K562 (cell line): ENCODE data around the gene PNPO. TPM values are rescaled to one million over a fixed set of nuclear protein-coding genes. Genes with fewer than 3 reads are reported as not detected.

Experiments used
- BRD4 ChIP-seq: fragments of 200-600 bp; sonication (generic); IDR thresholded peaks from 2 replicates; pipeline ENCODE4 v1.6.1; 2017; ENCODE audit warnings: inconsistent platforms
- CREM ChIP-seq: IDR thresholded peaks from 2 replicates; pipeline ENCODE4 v1.6.1; 2014; ENCODE audit warnings: antibody characterized with exemption, low read depth
- DEAF1 ChIP-seq: fragments of 450-650 bp; formaldehyde crosslinking; IDR thresholded peaks from 2 replicates; pipeline ENCODE4 v1.4.0; 2020; ENCODE audit warnings: mild to moderate bottlenecking, moderate library complexity
- ELF2 ChIP-seq: fragments of 250-450 bp; sonication (Bioruptor Pico); IDR thresholded peaks from 2 replicates; pipeline ENCODE4 v1.5.0; 2021; ENCODE audit warnings: mild to moderate bottlenecking
- GMEB1 ChIP-seq: fragments of 250-450 bp; sonication (Bioruptor Pico); IDR thresholded peaks from 2 replicates; pipeline ENCODE4 v1.4.0; 2020; ENCODE audit warnings: mild to moderate bottlenecking
- HNRNPLL ChIP-seq: fragments of 200-400 bp; formaldehyde crosslinking; IDR thresholded peaks from 2 replicates; pipeline ENCODE4 v1.6.1; 2017; ENCODE audit warnings: low read length, low read depth, mild to moderate bottlenecking; ENCODE audit not compliant: poor library complexity, severe bottlenecking
- JUNB ChIP-seq: fragments of 450-650 bp; formaldehyde crosslinking; conservative IDR thresholded peaks from 2 replicates; pipeline ENCODE4 v1.4.0; 2020; ENCODE audit warnings: mild to moderate bottlenecking
- KDM4B ChIP-seq, 2 experiments: fragments of 450-650 bp in 1 of 2; sonication (generic) in 1 of 2; IDR thresholded peaks; 2 replicates each; pipeline ENCODE4 v1.6.1; 2016 to 2017; ENCODE audit warnings: borderline replicate concordance in 2 of 2, antibody characterized with exemption in 1 of 2, low read depth in 1 of 2, mild to moderate bottlenecking in 1 of 2
- KDM5B ChIP-seq: fragments of 200-600 bp; sonication (generic); IDR thresholded peaks from 2 replicates; pipeline ENCODE4 v1.6.1; 2012; ENCODE audit warnings: low read depth, mild to moderate bottlenecking, moderate library complexity, low read length, control low read depth, inconsistent platforms; ENCODE audit not compliant: insufficient replicate concordance
- NEUROD1 ChIP-seq: fragments of 150-350 bp; IDR thresholded peaks from 2 replicates; pipeline ENCODE4 v1.6.1; 2014; ENCODE audit warnings: borderline replicate concordance, low read length, low read depth; ENCODE audit not compliant: partially characterized antibody
- NR2C2 ChIP-seq, 2 experiments: fragments of 200-800 bp in 1 of 2; sonication (Bioruptor generic) in 1 of 2; sonication (generic) in 1 of 2; formaldehyde crosslinking in 1 of 2; IDR thresholded peaks; 2 replicates each; pipeline versions ENCODE4 v1.6.1 to v1.8.0; 2016 to 2022; ENCODE audit warnings: mild to moderate bottlenecking in 1 of 2, missing compliant biosample characterization in 1 of 2, missing genetic modification characterization in 1 of 2, missing genetic modification reagents in 1 of 2
- PBX2 ChIP-seq, 2 experiments: IDR thresholded peaks in 1 of 2; conservative IDR thresholded peaks in 1 of 2; 2 replicates each; pipeline ENCODE4 v1.6.1; 2016; ENCODE audit warnings: low read depth in 2 of 2, mild to moderate bottlenecking in 1 of 2, missing compliant biosample characterization in 1 of 2, missing genetic modification characterization in 1 of 2, moderate library complexity in 1 of 2
- RAD51 ChIP-seq: fragments of 450-650 bp; IDR thresholded peaks from 2 replicates; pipeline ENCODE4 v1.7.1; 2016; ENCODE audit warnings: low read depth, mild to moderate bottlenecking, borderline replicate concordance
- RFX1 ChIP-seq: fragments of 450-650 bp; IDR thresholded peaks from 2 replicates; pipeline ENCODE4 v1.6.1; 2016; ENCODE audit warnings: mild to moderate bottlenecking, moderate library complexity
- SP1 ChIP-seq: sonication (generic); formaldehyde crosslinking; IDR thresholded peaks from 2 replicates; pipeline ENCODE4 v1.8.1; 2022; ENCODE audit warnings: mild to moderate bottlenecking, missing genetic modification reagents
- TEAD1 ChIP-seq, 2 experiments: fragments of 450-650 bp in 1 of 2; sonication (generic) in 1 of 2; formaldehyde crosslinking; IDR thresholded peaks; 2 replicates each; pipeline versions ENCODE4 v1.4.0 to v1.8.0; 2020 to 2022; ENCODE audit warnings: mild to moderate bottlenecking in 2 of 2, missing genetic modification reagents in 1 of 2
- U2AF2 ChIP-seq: fragments of 200-400 bp; formaldehyde crosslinking; optimal IDR thresholded peaks from 2 replicates; pipeline ENCODE3; 2017; ENCODE audit warnings: low read depth, mild to moderate bottlenecking, low read length
- ZNF3 ChIP-seq: fragments of 250-450 bp; sonication (Bioruptor Pico); IDR thresholded peaks from 2 replicates; pipeline ENCODE4 v1.5.0; 2021; ENCODE audit warnings: mild to moderate bottlenecking, moderate library complexity
- ZNF583 ChIP-seq: fragments of 250-450 bp; sonication (Bioruptor Pico); IDR thresholded peaks from 2 replicates; pipeline ENCODE4 v1.4.0; 2020
- ZNF764 ChIP-seq: fragments of 250-450 bp; sonication (Bioruptor Pico); IDR thresholded peaks from 2 replicates; pipeline ENCODE4 v1.4.0; 2020; ENCODE audit warnings: low read depth, mild to moderate bottlenecking, moderate library complexity
- polyA plus RNA-seq, 8 experiments: library from polyadenylated mRNA; depleted of rRNA in 4 of 8; stranded (reverse) in 5 of 8; unstranded in 3 of 8; fragments of >200 nt; fragmentation: Nextera tagmentation in 2 of 8; fragmentation: Illumina TruSeq in 1 of 8; extraction: Ambion mirVana in 2 of 8; extraction: Trizol in 1 of 8; gene quantifications; 2 replicates each; pipeline versions ENCODE4 v1.2.1 to v1.2.3, GENCODE V29; 2011 to 2014; ENCODE audit warnings: inconsistent platforms in 1 of 8, missing spikeins in 1 of 8
- total RNA-seq, 7 experiments: library from RNA; depleted of rRNA in 6 of 7; stranded (reverse); fragments of >200 nt in 6 of 7; fragmentation: Illumina TruSeq in 2 of 7; extraction: Trizol in 2 of 7; gene quantifications; 2 replicates each; pipeline versions ENCODE4 v1.2.1 to v1.2.3, GENCODE V29; 2011 to 2021; ENCODE audit warnings: low replicate concordance in 1 of 7

Gene PNPO
- total and polyA plus RNA-seq, 9 of the 15 experiments (the other 6 are each of a cell fraction or from before 2014, with no cell fraction given) = 16.6 to 39.0 (median 27.4) TPM

- TF ChIP-seq PBX2 (CRISPR knock-in tag; IDR thresholded peaks at IDR 0.05; ENCODE audit: low read depth) (peak; percentile 100), PBX2 (tag; conservative IDR thresholded peaks at IDR 0.05; ENCODE audit: low read depth) (peak; percentile 100), RAD51 (no peak), GMEB1 (CRISPR knock-in tag) (peak; percentile 24; the same call in 1 of the 2 replicates), DEAF1 (CRISPR knock-in tag) (0 out of 2 replicates have a peak, but pooled peaks have one; percentile 42), BRD4 (no peak), U2AF2 (no peak), KDM5B (peak; percentile 72), ELF2 (CRISPR knock-in tag) (peak; percentile 76), CREM (peak; percentile 95), KDM4B (IDR thresholded peaks at IDR 0.05; ENCODE audit: borderline replicate concordance in 2 of 2, low read depth in 1 of 2) (peak in 1 of 2 experiments; percentile 83; a peak in 1 of 4 replicates), NR2C2 (CRISPR knock-in tag; IDR thresholded peaks at IDR 0.05) (peak; percentile 96), NR2C2 (tag; IDR thresholded peaks at IDR 0.05) (peak; percentile 99), ZNF3 (CRISPR knock-in tag) (no peak), HNRNPLL (peak; percentile 71), ZNF583 (CRISPR knock-in tag) (peak; percentile 78; the same call in 1 of the 2 replicates), SP1 (peak; percentile 99), ZNF764 (peak; percentile 18; the same call in 1 of the 2 replicates), JUNB (CRISPR knock-in tag) (no peak), RFX1 (peak; percentile 83), NEUROD1 (peak; percentile 100), TEAD1 (CRISPR knock-in tag; IDR thresholded peaks at IDR 0.05) (0 out of 4 replicates have a peak, but pooled peaks of 1 of the 2 experiments have one; percentile 40)
Observed at GRCh38 chr17:47895856-47896671, 45.3 kb upstream of the PNPO start, which contains the start of gene SP2 (continued).
